Gastrocnemius medialis (tissue), 4 donors: ENCODE measurements around the gene FNIP1. TPM values are rescaled to one million over a fixed set of nuclear protein-coding genes. Genes with fewer than 3 reads are reported as not detected.
A peak's percentile ranks its signal among the peaks of the same experiment; 100 is the strongest.

ENCODE experiments used
- ATAC-seq, 2 donors: fragments of 150-250 bp; one replicate each; pipeline ENCODE4 v1.9.1; 2016
- DNase-seq, 2 donors: peaks; one replicate each; pipeline ENCODE4 v3.0.0-alpha.2; 2019
- H3K27ac ChIP-seq, 4 donors: fragments of 200-600 bp; sonication (generic); 1 replicate in 1 of 4; 2 replicates in 3 of 4; pipeline ENCODE4 v1.5.1; 2016 to 2018; ENCODE audit warnings: mild to moderate bottlenecking in 2 of 4, moderate library complexity in 1 of 4
- H3K27me3 ChIP-seq, 3 donors: fragments of 200-600 bp; sonication (generic) in 2 of 3; 1 replicate in 1 of 3; 2 replicates in 2 of 3; pipeline versions ENCODE4 v1.5.1 to v1.6.0; 2016 to 2019; ENCODE audit warnings: mild to moderate bottlenecking in 1 of 3, moderate library complexity in 1 of 3
- H3K36me3 ChIP-seq, 2 donors: fragments of 200-600 bp; sonication (generic) in 1 of 2; one replicate each; pipeline ENCODE4 v1.5.1; 2017 to 2018
- H3K4me1 ChIP-seq, 2 donors: fragments of 200-600 bp; sonication (generic) in 1 of 2; one replicate each; pipeline ENCODE4 v1.5.1; 2016 to 2017; ENCODE audit warnings: mild to moderate bottlenecking in 2 of 2
- H3K4me3 ChIP-seq, 4 donors: fragments of 200-600 bp; sonication (generic) in 3 of 4; 1 replicate in 1 of 4; 2 replicates in 3 of 4; pipeline ENCODE4 v1.5.1; 2016 to 2019; ENCODE audit warnings: mild to moderate bottlenecking in 2 of 4
- H3K9me3 ChIP-seq, 3 donors: fragments of 200-600 bp; sonication (generic) in 2 of 3; 1 replicate in 1 of 3; 2 replicates in 2 of 3; pipeline ENCODE4 v1.5.1; 2016 to 2019
- CTCF ChIP-seq, 5 experiments: fragments of 450-650 bp in 3 of 5; fragments of 200-600 bp in 2 of 5; sonication (generic) in 2 of 5; IDR thresholded peaks in 4 of 5; conservative IDR thresholded peaks in 1 of 5; 1 replicate in 4 of 5; 2 replicates in 1 of 5; pipeline ENCODE4 v1.5.1; 2016 to 2019; ENCODE audit warnings: antibody characterized with exemption in 5 of 5, mild to moderate bottlenecking in 3 of 5, moderate library complexity in 3 of 5
- POLR2A ChIP-seq, 2 donors: fragments of 450-650 bp; IDR thresholded peaks; one replicate each; pipeline ENCODE4 v1.6.1; 2017; ENCODE audit warnings: antibody characterized with exemption in 2 of 2, mild to moderate bottlenecking in 2 of 2, moderate library complexity in 2 of 2
- in situ Hi-C, 4 donors: fragments of 200-750 bp; cut with MboI; loops; one replicate each; pipeline versions ENCODE4 v1.15.0 to v1.8.0; 2017; ENCODE audit warnings: low sequenced_read_pairs in 4 of 4
- intact Hi-C: fragments of 100-400 bp; cut with DNase I; formaldehyde crosslinking; loops from one replicate; pipeline ENCODE4 v1.15.1; 2023; ENCODE audit warnings: low total_unique reads
- total RNA-seq, 4 donors: library from RNA; depleted of rRNA; stranded (reverse); fragments of >200 nt; gene quantifications; one replicate each; pipeline versions ENCODE4 v1.1.0 to v1.2.3, GENCODE V29; 2016

Gene FNIP1
- total RNA-seq, 4 donors from 2014 or later, result 53.9 to 84.7 (median 66.9) TPM

GRCh38 chr5:131671409-131671808 lies 125.4 kb downstream of the FNIP1 start:
- H3K27me3 ChIP-seq, result no peaks in the 10 kb centered on the region
- peaks cover 0 to 31% of the 10 kb centered on the region in 2 donors for H3K36me3 ChIP-seq
- DNase-seq (no peak), ATAC-seq (peak; percentile 21 to 70)
- intact Hi-C loops, result no loop called here
- H3K9me3 ChIP-seq, result no peaks in the 10 kb centered on the region
- peak overlapping the region; percentile 85 to 93 (median 88) for H3K27ac ChIP-seq
- TF ChIP-seq POLR2A (IDR thresholded peaks at IDR 0.05) (no peak), CTCF (IDR thresholded peaks at IDR 0.05 in 4 of 5, conservative IDR thresholded peaks at IDR 0.05 in 1 of 5) (no peak)
- peaks cover 29 to 31% of the 10 kb centered on the region in 2 donors for H3K4me1 ChIP-seq
- no peak overlapping the region for H3K4me3 ChIP-seq
- in situ Hi-C loops, result no loop called here

DNA sequence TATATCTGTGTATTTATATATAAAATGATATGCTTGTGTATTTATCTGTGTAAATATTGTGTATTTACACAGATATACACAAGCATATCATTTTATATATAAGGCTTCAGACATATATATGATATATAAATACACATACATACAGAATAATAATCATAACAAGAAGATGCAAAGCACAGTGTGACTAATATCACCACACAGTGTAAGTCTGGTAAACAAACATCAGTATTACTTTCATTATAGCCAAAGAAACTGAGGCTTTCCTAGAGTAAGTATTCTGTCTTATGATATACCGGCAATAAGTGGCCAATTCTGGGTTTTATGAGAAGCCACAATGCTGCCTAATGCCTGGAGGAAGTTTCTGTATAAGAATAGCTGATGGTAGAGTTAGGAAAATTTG lies 131.9 kb downstream of the FNIP1 start:
- intact Hi-C loops, result no loop called here
- Histone ChIP-seq H3K36me3 (peaks cover 0 to 31% of the 10 kb centered on the region in 2 donors), H3K4me1 (no peaks in the 10 kb centered on the region)

GRCh38 chr5:131661933-131662332 lies 134.9 kb downstream of the FNIP1 start:
- ATAC-seq (no peak), DNase-seq (no peak)
- intact Hi-C loops, result no loop called here
- Histone ChIP-seq H3K27me3 (no peaks in the 10 kb centered on the region), H3K27ac (peak overlapping the region; percentile 10 to 33 (median 18)), H3K9me3 (no peaks in the 10 kb centered on the region), H3K4me1 (no peaks in the 10 kb centered on the region), H3K36me3 (peaks cover 0 to 31% of the 10 kb centered on the region in 2 donors), H3K4me3 (no peak overlapping the region)
- in situ Hi-C loops, result no loop called here
- no peak for TF ChIP-seq POLR2A (IDR thresholded peaks at IDR 0.05)
- TF ChIP-seq CTCF (IDR thresholded peaks at IDR 0.05 in 4 of 5, conservative IDR thresholded peaks at IDR 0.05 in 1 of 5), result no peak

More for the DNA sequence above, 131.9 kb downstream of the FNIP1 start:
- Histone ChIP-seq H3K9me3 (no peaks in the 10 kb centered on the region), H3K4me3 (no peak overlapping the region), H3K27ac (no peak overlapping the region), H3K27me3 (no peaks in the 10 kb centered on the region)
- DNase-seq (no peak), ATAC-seq (no peak)
- TF ChIP-seq CTCF (IDR thresholded peaks at IDR 0.05 in 4 of 5, conservative IDR thresholded peaks at IDR 0.05 in 1 of 5) (no peak), POLR2A (IDR thresholded peaks at IDR 0.05) (no peak)
- in situ Hi-C loops, result no loop called here

DNA sequence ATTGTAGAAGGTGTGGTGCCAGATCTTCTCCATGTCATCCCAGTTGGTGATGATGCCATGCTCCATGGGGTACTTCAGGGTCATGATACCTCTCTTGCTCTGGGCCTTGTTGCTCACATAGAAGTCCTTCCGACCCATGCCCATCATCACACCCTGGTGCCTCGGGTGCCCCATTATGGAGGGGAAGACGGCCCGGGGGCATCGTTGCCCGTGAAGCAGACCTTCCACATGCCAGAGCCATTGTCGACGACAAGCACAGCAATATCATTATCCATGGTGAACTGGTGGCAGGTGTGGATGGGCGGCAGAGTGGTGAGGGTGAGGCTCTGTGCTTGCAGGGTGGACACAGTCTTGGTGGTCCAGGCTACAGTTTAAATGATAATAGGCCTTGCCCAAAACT lies 137.0 kb downstream of the FNIP1 start:
- H3K4me3 ChIP-seq, result no peak overlapping the region
- H3K27me3 ChIP-seq, result no peaks in the 10 kb centered on the region
- in situ Hi-C loops (no loop called here), intact Hi-C loops (no loop called here)
- no peaks in the 10 kb centered on the region for H3K4me1 ChIP-seq
- DNase-seq (no peak), ATAC-seq (no peak)
- H3K27ac ChIP-seq, result no peak overlapping the region
- H3K36me3 ChIP-seq, result peaks cover 0 to 31% of the 10 kb centered on the region in 2 donors
- no peaks in the 10 kb centered on the region for H3K9me3 ChIP-seq
- TF ChIP-seq POLR2A (IDR thresholded peaks at IDR 0.05), result no peak
- TF ChIP-seq CTCF (IDR thresholded peaks at IDR 0.05 in 4 of 5, conservative IDR thresholded peaks at IDR 0.05 in 1 of 5), result no peak

GRCh38 chr5:131659290-131659689 lies 137.5 kb downstream of the FNIP1 start:
- ATAC-seq (peak in 1 of 2 donors; percentile 11), DNase-seq (no peak)
- Histone ChIP-seq H3K9me3 (no peaks in the 10 kb centered on the region), H3K4me3 (no peak overlapping the region), H3K27me3 (no peaks in the 10 kb centered on the region), H3K27ac (no peak overlapping the region), H3K36me3 (peaks cover 0 to 31% of the 10 kb centered on the region in 2 donors), H3K4me1 (no peaks in the 10 kb centered on the region)
- intact Hi-C loops (no loop called here), in situ Hi-C loops (no loop called here)
- TF ChIP-seq POLR2A (IDR thresholded peaks at IDR 0.05), result no peak
- TF ChIP-seq CTCF (IDR thresholded peaks at IDR 0.05 in 4 of 5, conservative IDR thresholded peaks at IDR 0.05 in 1 of 5), result no peak
